PC-3 (cell line): Measurements from ENCODE around the gene GXYLT1.

Experiments used
- EZH2 ChIP-seq: fragments of 300-600 bp; sonication (generic); IDR thresholded peaks from one replicate; pipeline ENCODE4 v1.6.1; 2017; ENCODE audit warnings: antibody characterized with exemption, mild to moderate bottlenecking, low read length; ENCODE audit not compliant: unreplicated experiment
- EZH2phosphoT487 ChIP-seq: fragments of 300-600 bp; sonication (generic); IDR thresholded peaks from 2 replicates; pipeline ENCODE4 v1.6.1; 2018; ENCODE audit warnings: mild to moderate bottlenecking, antibody characterized with exemption, low read length, borderline replicate concordance
- TF ChIP-seq, protein P1 (sequence below): fragments of 300-600 bp; sonication (generic); conservative IDR thresholded peaks from 2 replicates; pipeline ENCODE4 v1.5.1; 2017; ENCODE audit warnings: antibody characterized with exemption, low read depth, mild to moderate bottlenecking, low read length

GRCh38 chr12:42053456-42053855 is 91.2 kb downstream of the GXYLT1 start:
- TF ChIP-seq, protein P1, sequence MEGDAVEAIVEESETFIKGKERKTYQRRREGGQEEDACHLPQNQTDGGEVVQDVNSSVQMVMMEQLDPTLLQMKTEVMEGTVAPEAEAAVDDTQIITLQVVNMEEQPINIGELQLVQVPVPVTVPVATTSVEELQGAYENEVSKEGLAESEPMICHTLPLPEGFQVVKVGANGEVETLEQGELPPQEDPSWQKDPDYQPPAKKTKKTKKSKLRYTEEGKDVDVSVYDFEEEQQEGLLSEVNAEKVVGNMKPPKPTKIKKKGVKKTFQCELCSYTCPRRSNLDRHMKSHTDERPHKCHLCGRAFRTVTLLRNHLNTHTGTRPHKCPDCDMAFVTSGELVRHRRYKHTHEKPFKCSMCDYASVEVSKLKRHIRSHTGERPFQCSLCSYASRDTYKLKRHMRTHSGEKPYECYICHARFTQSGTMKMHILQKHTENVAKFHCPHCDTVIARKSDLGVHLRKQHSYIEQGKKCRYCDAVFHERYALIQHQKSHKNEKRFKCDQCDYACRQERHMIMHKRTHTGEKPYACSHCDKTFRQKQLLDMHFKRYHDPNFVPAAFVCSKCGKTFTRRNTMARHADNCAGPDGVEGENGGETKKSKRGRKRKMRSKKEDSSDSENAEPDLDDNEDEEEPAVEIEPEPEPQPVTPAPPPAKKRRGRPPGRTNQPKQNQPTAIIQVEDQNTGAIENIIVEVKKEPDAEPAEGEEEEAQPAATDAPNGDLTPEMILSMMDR: no peak
- TF ChIP-seq EZH2 (no peak), EZH2phosphoT487 (no peak)
